GM12878 (cell line): ENCODE data around the gene MATN4. TPM values are rescaled to one million over a fixed set of nuclear protein-coding genes. Genes with fewer than 3 reads are reported as not detected.

Source experiments
- ATAC-seq: fragments of 200-7000 bp; cut with Tn5 transposase; 3 replicates; pipeline ENCODE4 v1.9.1; 2020; ENCODE audit warnings: mild to moderate bottlenecking, moderate library complexity
- BruUV-seq: library from RNA; stranded (reverse); fragments of 400-500 nt; replicated peaks from 2 replicates; lab custom pipeline; 2021; lab: Mats Ljungman, UMichigan
- CTCF ChIA-PET: fragments of 300-600 bp; sonication (Branson Sonifier 250); formaldehyde crosslinking; extraction: SDS; loops from one replicate; lab custom pipeline; 2021; ENCODE audit warnings: inconsistent platforms; lab: Yijun Ruan, JAX
- POLR2A ChIA-PET: fragments of 350-600 bp; formaldehyde crosslinking; extraction: SDS; loops from one replicate; lab custom pipeline; 2021; ENCODE audit warnings: inconsistent platforms; lab: Charles Lee
- RAD21 ChIA-PET: fragments of 300-600 bp; sonication (Branson Sonifier 250); formaldehyde crosslinking; loops from one replicate; lab custom pipeline; 2023; ENCODE audit warnings: antibody characterized with exemption; ENCODE audit not compliant: unreplicated experiment; lab: Charles Lee
- SMC1A ChIA-PET: fragments of 300-600 bp; sonication (Branson Sonifier 250); formaldehyde crosslinking; loops from one replicate; lab custom pipeline; 2023; ENCODE audit not compliant: unreplicated experiment, uncharacterized antibody; lab: Charles Lee
- DNase-seq: peaks from one replicate; pipeline ENCODE4 v3.0.0-alpha.2; 2011; ENCODE audit warnings: low read depth, low spot score
- FAIRE-seq: peaks from 3 replicates; lab custom pipeline; 2011; peaks lifted over from hg19 to GRCh38; lab: Jason Lieb, UNC
- H2AFZ ChIP-seq: 2 replicates; pipeline ENCODE4 v1.6.0; 2011; ENCODE audit warnings: low read depth, low read length, control low read depth; ENCODE audit not compliant: control insufficient read depth
- H3K27ac ChIP-seq: 2 replicates; pipeline ENCODE4 v1.5.1; 2011; ENCODE audit warnings: control low read depth; ENCODE audit not compliant: control insufficient read depth, insufficient read depth
- H3K27me3 ChIP-seq, 2 experiments: replicated peaks in 1 of 2; 2 replicates each; pipeline versions ENCODE4 v1.6.0 to v1.6.1; 2011; ENCODE audit warnings: low read length in 1 of 2; ENCODE audit not compliant: control insufficient read depth in 2 of 2, insufficient read depth in 2 of 2
- H3K36me3 ChIP-seq, 2 experiments: 2 replicates each; pipeline ENCODE4 v1.5.1; 2011; ENCODE audit warnings: low read length in 1 of 2; ENCODE audit not compliant: control insufficient read depth in 2 of 2, insufficient read depth in 2 of 2
- H3K4me1 ChIP-seq: 2 replicates; pipeline ENCODE4 v1.6.1; 2011; ENCODE audit warnings: mild to moderate bottlenecking, low read length, moderate library complexity, mixed read lengths; ENCODE audit not compliant: control insufficient read depth, insufficient read depth
- H3K4me2 ChIP-seq: 2 replicates; pipeline ENCODE4 v1.6.0; 2011; ENCODE audit warnings: control low read depth; ENCODE audit not compliant: control insufficient read depth, insufficient read depth
- H3K4me3 ChIP-seq: fragments of 200-600 bp; sonication (generic); 2 replicates; pipeline ENCODE4 v1.5.1; 2016
- H3K79me2 ChIP-seq: 2 replicates; pipeline ENCODE4 v1.6.0; 2011; ENCODE audit warnings: low read length; ENCODE audit not compliant: control insufficient read depth, insufficient read depth
- H3K9ac ChIP-seq: 2 replicates; pipeline ENCODE4 v1.8.0; 2011; ENCODE audit warnings: low read length, control low read depth, mixed read lengths; ENCODE audit not compliant: control insufficient read depth, insufficient read depth
- H3K9me3 ChIP-seq: replicated peaks from 3 replicates; pipeline ENCODE4 v1.5.1; 2011; ENCODE audit warnings: mild to moderate bottlenecking, low read length; ENCODE audit not compliant: control insufficient read depth, insufficient read depth
- H4K20me1 ChIP-seq: 2 replicates; pipeline ENCODE4 v1.6.0; 2011; ENCODE audit not compliant: control insufficient read depth, insufficient read depth
- ATF2 ChIP-seq: IDR thresholded peaks from 2 replicates; pipeline ENCODE4 v1.6.1; 2012; ENCODE audit warnings: low read length, inconsistent platforms
- BCL11A ChIP-seq: IDR thresholded peaks from 2 replicates; pipeline ENCODE4 v1.6.1; 2011; ENCODE audit warnings: low read depth, low read length
- BHLHE40 ChIP-seq, 2 experiments: fragments of 450-650 bp in 1 of 2; IDR thresholded peaks; 2 replicates each; pipeline ENCODE4 v1.6.1; 2011 to 2017; ENCODE audit warnings: low read depth in 2 of 2, borderline replicate concordance in 1 of 2, improper control_type of control experiment in 1 of 2, low read length in 1 of 2, mild to moderate bottlenecking in 1 of 2
- CHD4 ChIP-seq: fragments of 200-600 bp; sonication (generic); IDR thresholded peaks from 2 replicates; pipeline ENCODE4 v1.6.1; 2016; ENCODE audit warnings: mild to moderate bottlenecking
- CUX1 ChIP-seq: IDR thresholded peaks from 2 replicates; pipeline ENCODE4 v1.6.1; 2012; ENCODE audit warnings: improper control_type of control experiment, low read depth, low read length; ENCODE audit not compliant: insufficient replicate concordance
- HDAC6 ChIP-seq: fragments of 200-600 bp; sonication (generic); IDR thresholded peaks from one replicate; pipeline ENCODE4 v1.8.0; 2017; ENCODE audit warnings: antibody characterized with exemption; ENCODE audit not compliant: unreplicated experiment
- KAT2A ChIP-seq: conservative IDR thresholded peaks from 2 replicates; pipeline ENCODE4 v1.6.1; 2011; ENCODE audit warnings: low read depth, low read length; ENCODE audit not compliant: control insufficient read depth
- KLF5 ChIP-seq: fragments of 450-650 bp; IDR thresholded peaks from 2 replicates; pipeline ENCODE4 v1.6.1; 2014; ENCODE audit warnings: mild to moderate bottlenecking; ENCODE audit not compliant: partially characterized antibody
- NFYA ChIP-seq: IDR thresholded peaks from 2 replicates; pipeline ENCODE4 v1.6.1; 2011; ENCODE audit warnings: low read depth, mild to moderate bottlenecking, low read length, improper control_type of control experiment, borderline replicate concordance
- NRF1 ChIP-seq: conservative IDR thresholded peaks from 2 replicates; pipeline ENCODE4 v1.6.1; 2011; ENCODE audit warnings: mild to moderate bottlenecking, low read depth, low read length, improper control_type of control experiment
- PAX8 ChIP-seq: fragments of 450-650 bp; IDR thresholded peaks from 2 replicates; pipeline ENCODE4 v1.6.1; 2017; ENCODE audit warnings: mild to moderate bottlenecking, moderate library complexity
- PML ChIP-seq: IDR thresholded peaks from 2 replicates; pipeline ENCODE4 v1.6.1; 2012; ENCODE audit warnings: low read length, inconsistent platforms
- RAD51 ChIP-seq: fragments of 450-650 bp; IDR thresholded peaks from 2 replicates; pipeline ENCODE4 v1.6.1; 2016; ENCODE audit warnings: moderate library complexity, mild to moderate bottlenecking, inconsistent platforms
- RFX5 ChIP-seq: IDR thresholded peaks from 2 replicates; pipeline ENCODE4 v1.6.1; 2011; ENCODE audit warnings: low read depth, low read length, improper control_type of control experiment
- RUNX3 ChIP-seq: IDR thresholded peaks from 2 replicates; pipeline ENCODE4 v1.6.1; 2012; ENCODE audit warnings: low read length, inconsistent platforms
- TARDBP ChIP-seq: IDR thresholded peaks from 2 replicates; pipeline ENCODE4 v1.6.1; 2016; ENCODE audit warnings: borderline replicate concordance
- ZNF217 ChIP-seq: fragments of 450-650 bp; IDR thresholded peaks from 2 replicates; pipeline ENCODE4 v1.6.1; 2017; ENCODE audit warnings: antibody characterized with exemption, mild to moderate bottlenecking
- ZNF274 ChIP-seq: IDR thresholded peaks from one replicate; pipeline ENCODE4 v1.8.0; 2011; ENCODE audit not compliant: insufficient read length, insufficient read depth
- WGBS: methylation state at CpG from one replicate; pipeline ENCODE4 v1.1.6; 2016; ENCODE audit warnings: low lambda C conversion rate; ENCODE audit not compliant: insufficient replicate concordance, insufficient coverage; ENCODE audit errors: missing lambda C conversion rate; 5-methylcytosine and 5-hydroxymethylcytosine counted together
- in situ Hi-C: fragments of 300-500 bp; cut with MboI; formaldehyde crosslinking; loops from 9 replicates; pipeline ENCODE4 v1.14.3; 2018; ENCODE audit warnings: mixed read lengths
- intact Hi-C: fragments of 100-400 bp; cut with micrococcal nuclease; formaldehyde crosslinking; loops from one replicate; pipeline ENCODE4 v1.14.2; 2022; ENCODE audit not compliant: unreplicated experiment
- polyA plus RNA-seq, 11 experiments: library from polyadenylated mRNA; depleted of rRNA in 4 of 11; unstranded in 6 of 11; stranded (reverse) in 5 of 11; fragments of >200 nt; fragmentation: Nextera tagmentation in 4 of 11; fragmentation: Illumina TruSeq in 1 of 11; extraction: Ambion mirVana in 4 of 11; extraction: Trizol in 1 of 11; gene quantifications; 1 replicate in 1 of 11; 2 replicates in 10 of 11; pipeline versions ENCODE4 v1.2.1 to v1.2.3, GENCODE V29; 2011 to 2016; ENCODE audit warnings: inconsistent platforms in 2 of 11, missing spikeins in 2 of 11, low read depth in 1 of 11
- total RNA-seq, 4 experiments: library from RNA; depleted of rRNA in 3 of 4; stranded (reverse); fragments of >200 nt in 3 of 4; fragmentation: Illumina TruSeq in 1 of 4; extraction: Trizol in 1 of 4; gene quantifications; 2 replicates each; pipeline versions ENCODE4 v1.2.1 to v1.2.3, GENCODE V29; 2013 to 2021

MATN4 gene
- total and polyA plus RNA-seq, 10 of the 15 experiments (the other 5 are each of a cell fraction or from before 2014, with no cell fraction given) = 0.10 to 0.15 TPM; not detected in 8

- no TSS peak for BruUV-seq
These were observed 32.2 kb upstream of the MATN4 start for GRCh38 chr20:45340236-45340847.

More at GRCh38 chr20:45340236-45340847, 32.2 kb upstream of the MATN4 start:
- no peak overlapping the region for H2AFZ ChIP-seq
- H3K4me2 ChIP-seq = no peak overlapping the region
- intact Hi-C loops (no loop called here), in situ Hi-C loops (no loop called here)
- no peak overlapping the region for H3K27ac ChIP-seq
- no peak for DNase-seq
- no peaks in the 10 kb centered on the region for H3K4me1 ChIP-seq
- CTCF ChIA-PET = interaction anchor here (1.2 kb wide), 1 partner anchor 50 kb away, joined by 3 read pairs; no protein-coding TSS in a partner anchor
- H3K9ac ChIP-seq = no peak overlapping the region
- H3K36me3 ChIP-seq = no peaks in the 10 kb centered on the region
- no peak for FAIRE-seq
- no peak for TF ChIP-seq KAT2A
- TF ChIP-seq NRF1 = no peak
- no peak for TF ChIP-seq ATF2
- no peak; the same call in 1 of the 2 replicates for TF ChIP-seq ZNF217
- TF ChIP-seq CUX1 = no peak
- no peak for TF ChIP-seq HDAC6
- no peak for TF ChIP-seq BCL11A
- TF ChIP-seq RAD51 = no peak
- TF ChIP-seq TARDBP = no peak
- no peak for TF ChIP-seq ZNF274
- TF ChIP-seq KLF5 = no peak
- TF ChIP-seq BHLHE40 (IDR thresholded peaks at IDR 0.05; ENCODE audit: borderline replicate concordance in 1 of 2, low read depth in 2 of 2, low read length in 1 of 2) = no peak
- no peak for TF ChIP-seq PAX8
- TF ChIP-seq NFYA = no peak
- TF ChIP-seq RUNX3 = no peak
- no peak for TF ChIP-seq RFX5
- TF ChIP-seq CHD4 = no peak
- no peak for TF ChIP-seq PML
- no peaks in the 10 kb centered on the region for H3K27me3 ChIP-seq
- SMC1A ChIA-PET = no interaction called here
- H3K4me3 ChIP-seq = no peak overlapping the region
- POLR2A ChIA-PET = no interaction called here
- no peaks in the 10 kb centered on the region for H3K79me2 ChIP-seq
- ATAC-seq = peak; percentile 79
- RAD21 ChIA-PET = no interaction called here
- H4K20me1 ChIP-seq = peaks cover 2% of the 10 kb centered on the region; the same call in 1 of the 2 replicates
- WGBS = 10% methylated on average over 5 of the region's 5 CpGs
- H3K9me3 ChIP-seq = no peaks in the 10 kb centered on the region
